Stimulated activated CD8-positive, alpha-beta memory T cell treated with anti-CD3 and anti-CD28 coated beads, Interleukin-4, amount 100 ng/mL, for 48 hours (primary cell): Measurements from ENCODE around the gene ZNF268.
"Not testable (repeated sequence)": the region's sequence is repeated elsewhere in the genome, so short reads cannot be mapped to it uniquely, and the experiment has no call there.

Source experiments
- DNase-seq: peaks from one replicate; pipeline ENCODE4 v3.0.0-alpha.2; 2020

ZNF268 gene

GRCh38 chr12:133231001-133231400 lies 49.7 kb downstream of the ZNF268 start:
- DNase-seq, result no peak

GRCh38 chr12:133233006-133233405 lies 51.7 kb downstream of the ZNF268 start:
- no peak for DNase-seq

GRCh38 chr12:133233993-133234564 lies 52.8 kb downstream of the ZNF268 start:
- no peak for DNase-seq

GRCh38 chr12:133234971-133235370 lies 53.7 kb downstream of the ZNF268 start:
- no peak for DNase-seq

- DNase-seq, result no peak
These were observed 54.3 kb downstream of the ZNF268 start, which contains the start of gene ANHX for GRCh38 chr12:133235401-133236112. TSS of gene ANHX (minus strand) at chr12:133235877. CDS start at chr12:133234356, 1,521 bp downstream.

- no peak for DNase-seq
These were observed 54.8 kb downstream of the ZNF268 start for GRCh38 chr12:133236144-133236543.

- no peak for DNase-seq
These were observed 55.3 kb downstream of the ZNF268 start for GRCh38 chr12:133236556-133236955.

GRCh38 chr12:133251732-133252131 lies 70.4 kb downstream of the ZNF268 start:
- DNase-seq, result no peak

GRCh38 chr12:133255833-133256232 lies 74.5 kb downstream of the ZNF268 start:
- not testable (repeated sequence) for DNase-seq

GRCh38 chr12:133256321-133256720 lies 75.0 kb downstream of the ZNF268 start:
- DNase-seq, result no peak

GRCh38 chr12:133264173-133264572 lies 82.9 kb downstream of the ZNF268 start:
- no peak for DNase-seq
